K562 (cell line): ENCODE measurements around the gene MYOM1. TPM values are rescaled to one million over a fixed set of nuclear protein-coding genes. Genes with fewer than 3 reads are reported as not detected.
A peak's percentile ranks its signal among the peaks of the same experiment; 100 is the strongest.

Source experiments
- ATF6 ChIP-seq: sonication (generic); formaldehyde crosslinking; IDR thresholded peaks from 2 replicates; pipeline ENCODE4 v1.4.0; 2020; ENCODE audit warnings: mild to moderate bottlenecking, missing genetic modification reagents
- MAFK ChIP-seq: IDR thresholded peaks from 2 replicates; pipeline ENCODE4 v1.6.1; 2011; ENCODE audit warnings: low read length, improper control_type of control experiment
- POU5F1 ChIP-seq: fragments of 150-350 bp; IDR thresholded peaks from 2 replicates; pipeline ENCODE4 v1.6.1; 2014; ENCODE audit warnings: borderline replicate concordance, low read length, low read depth, mild to moderate bottlenecking; ENCODE audit not compliant: partially characterized antibody
- PTRF ChIP-seq: fragments of 450-650 bp; IDR thresholded peaks from 2 replicates; pipeline ENCODE4 v1.6.1; 2016; ENCODE audit warnings: mild to moderate bottlenecking, missing genetic modification characterization, missing compliant biosample characterization
- PTTG1 ChIP-seq: fragments of 450-650 bp; IDR thresholded peaks from 2 replicates; pipeline ENCODE4 v1.6.1; 2016; ENCODE audit warnings: low read depth, mild to moderate bottlenecking, missing genetic modification characterization, missing compliant biosample characterization
- RCOR1 ChIP-seq, 2 experiments: IDR thresholded peaks; 2 replicates each; pipeline ENCODE4 v1.6.1; 2012; ENCODE audit warnings: low read depth in 2 of 2, low read length in 2 of 2, borderline replicate concordance in 1 of 2, improper control_type of control experiment in 1 of 2
- SP2 ChIP-seq: IDR thresholded peaks from 2 replicates; pipeline ENCODE4 v1.6.1; 2011; ENCODE audit warnings: mild to moderate bottlenecking, low read depth, low read length, moderate library complexity; ENCODE audit not compliant: poor library complexity, severe bottlenecking; ENCODE audit errors: extremely low read depth
- STAT6 ChIP-seq: sonication (generic); formaldehyde crosslinking; IDR thresholded peaks from 2 replicates; pipeline ENCODE4 v1.8.1; 2023; ENCODE audit warnings: mild to moderate bottlenecking, missing genetic modification reagents
- ZBTB11 ChIP-seq, 3 experiments: fragments of 200-800 bp in 1 of 3; fragments of 250-450 bp in 1 of 3; fragments of 450-650 bp in 1 of 3; sonication (Bioruptor Pico) in 1 of 3; sonication (Bioruptor generic) in 1 of 3; formaldehyde crosslinking in 1 of 3; IDR thresholded peaks; 2 replicates each; pipeline versions ENCODE4 v1.6.1 to v1.8.0; 2016 to 2022; ENCODE audit warnings: mild to moderate bottlenecking in 2 of 3, missing genetic modification characterization in 2 of 3, missing compliant biosample characterization in 1 of 3, moderate library complexity in 1 of 3
- ZNF253 ChIP-seq: fragments of 250-450 bp; sonication (Bioruptor Pico); conservative IDR thresholded peaks from 2 replicates; pipeline ENCODE4 v1.6.1; 2021; ENCODE audit warnings: mild to moderate bottlenecking
- ZNF316 ChIP-seq: fragments of 450-650 bp; IDR thresholded peaks from 2 replicates; pipeline ENCODE4 v1.6.1; 2016
- ZNF561 ChIP-seq: fragments of 450-650 bp; formaldehyde crosslinking; conservative IDR thresholded peaks from 2 replicates; pipeline ENCODE4 v1.4.0; 2020; ENCODE audit warnings: mild to moderate bottlenecking, moderate library complexity
- polyA plus RNA-seq, 8 experiments: library from polyadenylated mRNA; depleted of rRNA in 4 of 8; stranded (reverse) in 5 of 8; unstranded in 3 of 8; fragments of >200 nt; fragmentation: Nextera tagmentation in 2 of 8; fragmentation: Illumina TruSeq in 1 of 8; extraction: Ambion mirVana in 2 of 8; extraction: Trizol in 1 of 8; gene quantifications; 2 replicates each; pipeline versions ENCODE4 v1.2.1 to v1.2.3, GENCODE V29; 2011 to 2014; ENCODE audit warnings: inconsistent platforms in 1 of 8, missing spikeins in 1 of 8
- total RNA-seq, 7 experiments: library from RNA; depleted of rRNA in 6 of 7; stranded (reverse); fragments of >200 nt in 6 of 7; fragmentation: Illumina TruSeq in 2 of 7; extraction: Trizol in 2 of 7; gene quantifications; 2 replicates each; pipeline versions ENCODE4 v1.2.1 to v1.2.3, GENCODE V29; 2011 to 2021; ENCODE audit warnings: low replicate concordance in 1 of 7
- TF ChIP-seq, protein P1 (sequence below): fragments of 200-800 bp; sonication (Bioruptor generic); IDR thresholded peaks from 2 replicates; pipeline ENCODE4 v1.6.1; 2017; ENCODE audit warnings: missing genetic modification characterization, missing compliant biosample characterization

Gene MYOM1
- total and polyA plus RNA-seq, 9 of the 15 experiments (the other 6 are each of a cell fraction or from before 2014, with no cell fraction given), result 0.01 to 0.62 (median 0.25) TPM

- no peak; a peak in 1 of 4 replicates for TF ChIP-seq RCOR1 (IDR thresholded peaks at IDR 0.05; ENCODE audit: borderline replicate concordance in 1 of 2, low read depth in 2 of 2, low read length in 2 of 2)
- TF ChIP-seq PTRF (tag), result no peak
- peak; percentile 29; the same call in 1 of the 2 replicates for TF ChIP-seq ZNF316
- TF ChIP-seq ZNF561 (CRISPR knock-in tag), result no peak
- no peak for TF ChIP-seq ATF6 (CRISPR knock-in tag)
- no peak for TF ChIP-seq SP2
- no peak for TF ChIP-seq ZNF253 (CRISPR knock-in tag)
- no peak for TF ChIP-seq POU5F1
- TF ChIP-seq, protein P1, sequence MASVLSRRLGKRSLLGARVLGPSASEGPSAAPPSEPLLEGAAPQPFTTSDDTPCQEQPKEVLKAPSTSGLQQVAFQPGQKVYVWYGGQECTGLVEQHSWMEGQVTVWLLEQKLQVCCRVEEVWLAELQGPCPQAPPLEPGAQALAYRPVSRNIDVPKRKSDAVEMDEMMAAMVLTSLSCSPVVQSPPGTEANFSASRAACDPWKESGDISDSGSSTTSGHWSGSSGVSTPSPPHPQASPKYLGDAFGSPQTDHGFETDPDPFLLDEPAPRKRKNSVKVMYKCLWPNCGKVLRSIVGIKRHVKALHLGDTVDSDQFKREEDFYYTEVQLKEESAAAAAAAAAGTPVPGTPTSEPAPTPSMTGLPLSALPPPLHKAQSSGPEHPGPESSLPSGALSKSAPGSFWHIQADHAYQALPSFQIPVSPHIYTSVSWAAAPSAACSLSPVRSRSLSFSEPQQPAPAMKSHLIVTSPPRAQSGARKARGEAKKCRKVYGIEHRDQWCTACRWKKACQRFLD (CRISPR knock-in tag), result peak; percentile 72
- no peak for TF ChIP-seq STAT6 (CRISPR knock-in tag)
- peak in 1 of 3 experiments; percentile 44; a peak in 1 of 6 replicates for TF ChIP-seq ZBTB11 (CRISPR knock-in tag; IDR thresholded peaks at IDR 0.05)
- TF ChIP-seq MAFK, result no peak
- TF ChIP-seq PTTG1 (tag), result no peak
These were observed 41.7 kb downstream of the MYOM1 start (continued) for GRCh38 chr18:3177902-3178687.
